ENCODE measurements around the gene SWSAP1.

SWSAP1 gene

DNA sequence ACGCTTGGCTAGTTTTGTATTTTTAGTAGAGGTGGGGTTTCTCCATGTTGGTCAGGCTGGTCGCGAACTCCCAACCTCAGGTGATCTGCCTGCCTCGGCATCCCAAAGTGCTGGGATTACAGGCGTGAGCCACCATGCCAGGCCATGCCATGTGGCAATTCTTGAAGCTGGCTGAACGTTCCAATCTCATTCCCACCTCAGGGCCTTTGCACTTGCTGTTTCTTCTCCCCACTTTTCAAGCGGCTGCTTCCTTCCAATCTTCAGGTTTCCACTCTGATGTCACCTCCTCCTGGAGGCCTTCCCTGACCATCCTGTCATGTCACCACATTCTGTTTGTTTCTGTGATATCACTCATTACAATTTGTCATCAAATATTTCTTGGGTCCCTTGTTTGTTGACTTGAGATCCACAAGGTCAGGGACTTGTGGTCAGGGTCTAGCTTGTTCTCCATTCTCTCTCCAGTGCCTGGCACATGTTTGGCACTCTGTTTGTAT lies 5.4 kb downstream of the SWSAP1 start:
- Histone ChIP-seq H3K36me3 (ENCODE audit: insufficient read depth, low read length) (no peaks in the 10 kb centered on the region), H3K4me1 (ENCODE audit: insufficient read depth, low read length, poor library complexity, severe bottlenecking) (peaks cover 41% of the 10 kb centered on the region), H4K20me1 (ENCODE audit: insufficient read depth, low read length, poor library complexity, severe bottlenecking) (peaks cover 5% of the 10 kb centered on the region), H3K79me2 (ENCODE audit: insufficient read depth, low read length) (peaks cover 15% of the 10 kb centered on the region; the same call in 1 of the 2 replicates), H3K9ac (ENCODE audit: low read depth, low read length, poor library complexity, severe bottlenecking) (no peak overlapping the region), H3K4me3 (ENCODE audit: low read length, poor library complexity, severe bottlenecking) (no peak overlapping the region), H3K27me3 (ENCODE audit: insufficient read depth, low read length, poor library complexity, severe bottlenecking) (no peaks in the 10 kb centered on the region), H3K4me2 (ENCODE audit: low read depth, low read length, poor library complexity, severe bottlenecking) (no peak overlapping the region), H2AFZ (ENCODE audit: low read length) (no peak overlapping the region), H3F3A (ENCODE audit: low read depth) (no peaks in the 10 kb centered on the region), H3K9me2 (replicated peaks; ENCODE audit: low read depth, low read length) (no peaks in the 10 kb centered on the region), H3K9me3 (ENCODE audit: insufficient read depth, low read depth, low read length) (no peaks in the 10 kb centered on the region)
- TF ChIP-seq, protein P1, sequence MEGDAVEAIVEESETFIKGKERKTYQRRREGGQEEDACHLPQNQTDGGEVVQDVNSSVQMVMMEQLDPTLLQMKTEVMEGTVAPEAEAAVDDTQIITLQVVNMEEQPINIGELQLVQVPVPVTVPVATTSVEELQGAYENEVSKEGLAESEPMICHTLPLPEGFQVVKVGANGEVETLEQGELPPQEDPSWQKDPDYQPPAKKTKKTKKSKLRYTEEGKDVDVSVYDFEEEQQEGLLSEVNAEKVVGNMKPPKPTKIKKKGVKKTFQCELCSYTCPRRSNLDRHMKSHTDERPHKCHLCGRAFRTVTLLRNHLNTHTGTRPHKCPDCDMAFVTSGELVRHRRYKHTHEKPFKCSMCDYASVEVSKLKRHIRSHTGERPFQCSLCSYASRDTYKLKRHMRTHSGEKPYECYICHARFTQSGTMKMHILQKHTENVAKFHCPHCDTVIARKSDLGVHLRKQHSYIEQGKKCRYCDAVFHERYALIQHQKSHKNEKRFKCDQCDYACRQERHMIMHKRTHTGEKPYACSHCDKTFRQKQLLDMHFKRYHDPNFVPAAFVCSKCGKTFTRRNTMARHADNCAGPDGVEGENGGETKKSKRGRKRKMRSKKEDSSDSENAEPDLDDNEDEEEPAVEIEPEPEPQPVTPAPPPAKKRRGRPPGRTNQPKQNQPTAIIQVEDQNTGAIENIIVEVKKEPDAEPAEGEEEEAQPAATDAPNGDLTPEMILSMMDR (conservative IDR thresholded peaks at IDR 0.05; ENCODE audit: low read length), result no peak
- no peak for TF ChIP-seq EZH2phosphoT487 (IDR thresholded peaks at IDR 0.05; ENCODE audit: borderline replicate concordance)

DNA sequence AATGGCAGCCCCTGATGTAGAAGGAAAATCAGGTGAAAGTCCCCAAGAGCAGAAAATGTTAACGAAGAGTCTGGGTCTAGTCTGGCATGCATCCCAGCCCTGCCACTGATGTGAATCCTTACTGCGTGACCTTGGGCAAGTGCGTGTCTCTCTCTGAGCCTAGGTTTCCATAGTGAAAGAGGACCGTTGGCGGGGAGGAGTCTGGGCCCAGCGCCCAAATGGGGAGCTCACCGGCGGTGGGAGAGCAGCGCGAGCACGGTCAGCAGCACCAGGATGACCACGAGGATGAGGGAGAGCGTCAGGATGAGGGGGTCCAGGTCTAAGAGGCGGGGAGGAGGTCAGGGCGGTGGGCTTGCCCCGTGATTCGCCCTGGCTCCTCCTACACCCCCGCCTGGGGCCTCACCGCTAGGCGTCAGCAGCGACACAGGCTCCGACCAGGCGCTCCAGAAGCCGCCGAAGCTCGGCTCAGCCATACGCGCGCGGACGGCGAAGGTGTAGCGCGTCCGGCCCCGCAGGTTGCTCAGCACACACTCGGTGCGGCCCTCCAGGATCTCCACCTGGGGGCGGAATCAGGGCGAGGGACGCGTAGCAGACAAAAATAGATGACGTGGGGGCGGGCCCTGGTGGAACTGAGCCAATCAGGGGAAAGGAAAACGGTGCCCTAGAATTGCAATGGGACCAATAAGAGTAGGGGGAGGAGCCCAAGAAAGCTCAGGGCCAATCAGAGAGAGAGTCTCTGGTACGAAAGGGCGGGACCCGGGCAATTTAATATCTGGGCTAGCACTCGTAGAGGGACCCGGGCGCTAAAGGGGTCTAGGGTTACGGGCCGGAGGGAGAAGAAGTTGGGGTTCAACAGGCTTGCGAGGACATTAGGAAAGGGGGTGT lies 6.4 kb downstream of the SWSAP1 start:
- no peak overlapping the region for H2AFZ ChIP-seq (ENCODE audit: low read length)
- no peak overlapping the region for H3K4me3 ChIP-seq (ENCODE audit: low read length, poor library complexity, severe bottlenecking)
- peaks cover 5% of the 10 kb centered on the region for H4K20me1 ChIP-seq (ENCODE audit: insufficient read depth, low read length, poor library complexity, severe bottlenecking)
- H3K9me3 ChIP-seq (ENCODE audit: insufficient read depth, low read depth, low read length), result no peaks in the 10 kb centered on the region
- H3K9ac ChIP-seq (ENCODE audit: low read depth, low read length, poor library complexity, severe bottlenecking), result no peak overlapping the region
- H3K36me3 ChIP-seq (ENCODE audit: insufficient read depth, low read length), result no peaks in the 10 kb centered on the region
- H3K27me3 ChIP-seq (ENCODE audit: insufficient read depth, low read length, poor library complexity, severe bottlenecking), result no peaks in the 10 kb centered on the region
- H3K4me1 ChIP-seq (ENCODE audit: insufficient read depth, low read length, poor library complexity, severe bottlenecking), result peaks cover 39% of the 10 kb centered on the region
- TF ChIP-seq EZH2phosphoT487 (IDR thresholded peaks at IDR 0.05; ENCODE audit: borderline replicate concordance), result no peak
- TF ChIP-seq, protein P1 (conservative IDR thresholded peaks at IDR 0.05; ENCODE audit: low read length), result no peak
- H3K9me2 ChIP-seq (replicated peaks; ENCODE audit: low read depth, low read length), result no peaks in the 10 kb centered on the region
- H3F3A ChIP-seq (ENCODE audit: low read depth), result no peaks in the 10 kb centered on the region
- H3K4me2 ChIP-seq (ENCODE audit: low read depth, low read length, poor library complexity, severe bottlenecking), result no peak overlapping the region
- H3K79me2 ChIP-seq (ENCODE audit: insufficient read depth, low read length), result peaks cover 11% of the 10 kb centered on the region; the same call in 1 of the 2 replicates

DNA sequence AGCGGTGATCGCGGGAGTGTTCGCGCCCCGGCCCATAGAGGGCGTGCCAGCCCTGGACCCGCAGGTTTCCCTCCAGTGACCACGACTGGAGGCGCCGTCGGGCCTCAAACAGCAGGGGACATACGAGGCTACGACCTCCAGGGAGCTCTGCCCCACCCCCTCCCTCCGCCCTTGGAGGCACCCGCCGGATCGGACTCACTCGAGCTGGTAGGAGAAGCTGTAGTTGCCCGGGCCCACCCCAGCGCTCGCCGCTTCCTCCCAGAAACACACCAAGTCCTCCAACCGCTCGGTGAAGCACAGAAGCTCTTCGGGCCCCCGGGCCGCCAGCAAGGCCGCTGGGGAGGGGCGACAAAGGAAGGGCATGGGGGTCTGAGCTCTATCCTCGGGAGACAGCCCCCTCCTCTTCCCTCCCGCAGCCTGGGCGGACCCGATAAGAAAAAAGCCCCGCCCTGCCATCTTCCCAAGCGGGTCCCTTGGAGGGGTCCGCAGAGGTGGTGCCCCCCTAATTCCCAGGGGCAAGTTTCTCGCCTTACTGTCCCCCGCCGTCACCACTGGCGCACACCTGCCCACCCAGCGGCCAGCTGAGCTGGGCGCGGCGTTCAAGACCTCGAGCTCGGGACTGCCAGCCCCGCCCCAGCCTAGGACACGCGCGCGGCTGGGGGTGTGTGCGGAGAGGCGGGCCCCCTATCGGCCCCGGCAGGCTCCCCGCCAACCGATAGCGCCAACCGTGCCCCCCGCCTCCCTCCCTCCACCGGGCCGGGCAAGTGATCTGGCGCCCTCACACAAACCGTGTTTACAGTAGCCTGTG lies 8.6 kb downstream of the SWSAP1 start:
- Histone ChIP-seq H3K9me3 (ENCODE audit: insufficient read depth, low read depth, low read length) (no peaks in the 10 kb centered on the region), H3K4me3 (ENCODE audit: low read length, poor library complexity, severe bottlenecking) (peak overlapping the region; percentile 90), H3K4me2 (ENCODE audit: low read depth, low read length, poor library complexity, severe bottlenecking) (peak overlapping the region; percentile 93), H3K4me1 (ENCODE audit: insufficient read depth, low read length, poor library complexity, severe bottlenecking) (peaks cover 18% of the 10 kb centered on the region), H3K79me2 (ENCODE audit: insufficient read depth, low read length) (no peaks in the 10 kb centered on the region), H4K20me1 (ENCODE audit: insufficient read depth, low read length, poor library complexity, severe bottlenecking) (peaks cover 5% of the 10 kb centered on the region), H3K27me3 (ENCODE audit: insufficient read depth, low read length, poor library complexity, severe bottlenecking) (no peaks in the 10 kb centered on the region), H2AFZ (ENCODE audit: low read length) (peak overlapping the region; percentile 95), H3F3A (ENCODE audit: low read depth) (no peaks in the 10 kb centered on the region), H3K36me3 (ENCODE audit: insufficient read depth, low read length) (no peaks in the 10 kb centered on the region), H3K9ac (ENCODE audit: low read depth, low read length, poor library complexity, severe bottlenecking) (peak overlapping the region; percentile 91), H3K9me2 (replicated peaks; ENCODE audit: low read depth, low read length) (no peaks in the 10 kb centered on the region)
- TF ChIP-seq EZH2phosphoT487 (IDR thresholded peaks at IDR 0.05; ENCODE audit: borderline replicate concordance), result no peak
- TF ChIP-seq, protein P1 (conservative IDR thresholded peaks at IDR 0.05; ENCODE audit: low read length), result peak; percentile 73

All from Loucy (cell line).